ENCODE results near the gene TMSB4Y.

DNA sequence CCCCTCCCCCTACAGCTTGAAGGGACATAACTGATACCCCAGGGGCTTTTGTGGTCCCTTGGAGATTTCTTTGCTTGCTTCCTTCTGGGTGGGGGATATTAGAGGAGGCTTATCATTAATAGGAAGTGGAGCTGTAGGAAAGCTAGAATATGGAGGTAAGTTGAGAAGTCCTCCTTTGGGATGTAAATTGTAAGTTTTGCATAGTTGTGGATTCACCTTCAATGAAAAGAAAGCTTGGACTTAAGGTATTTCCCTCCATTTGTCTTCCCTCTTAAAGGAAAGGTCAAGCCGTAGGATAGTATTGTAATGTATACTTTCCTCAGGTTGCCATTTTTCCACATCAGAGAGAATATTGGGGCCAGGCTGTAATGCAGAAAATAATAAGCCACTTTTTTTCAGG lies 39.5 kb upstream of the TMSB4Y start:
- TF ChIP-seq, protein P1, sequence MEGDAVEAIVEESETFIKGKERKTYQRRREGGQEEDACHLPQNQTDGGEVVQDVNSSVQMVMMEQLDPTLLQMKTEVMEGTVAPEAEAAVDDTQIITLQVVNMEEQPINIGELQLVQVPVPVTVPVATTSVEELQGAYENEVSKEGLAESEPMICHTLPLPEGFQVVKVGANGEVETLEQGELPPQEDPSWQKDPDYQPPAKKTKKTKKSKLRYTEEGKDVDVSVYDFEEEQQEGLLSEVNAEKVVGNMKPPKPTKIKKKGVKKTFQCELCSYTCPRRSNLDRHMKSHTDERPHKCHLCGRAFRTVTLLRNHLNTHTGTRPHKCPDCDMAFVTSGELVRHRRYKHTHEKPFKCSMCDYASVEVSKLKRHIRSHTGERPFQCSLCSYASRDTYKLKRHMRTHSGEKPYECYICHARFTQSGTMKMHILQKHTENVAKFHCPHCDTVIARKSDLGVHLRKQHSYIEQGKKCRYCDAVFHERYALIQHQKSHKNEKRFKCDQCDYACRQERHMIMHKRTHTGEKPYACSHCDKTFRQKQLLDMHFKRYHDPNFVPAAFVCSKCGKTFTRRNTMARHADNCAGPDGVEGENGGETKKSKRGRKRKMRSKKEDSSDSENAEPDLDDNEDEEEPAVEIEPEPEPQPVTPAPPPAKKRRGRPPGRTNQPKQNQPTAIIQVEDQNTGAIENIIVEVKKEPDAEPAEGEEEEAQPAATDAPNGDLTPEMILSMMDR (IDR thresholded peaks at IDR 0.05), result no peak
- no peak for TF ChIP-seq POLR2AphosphoS5 (IDR thresholded peaks at IDR 0.05)
